Limb (tissue), 2 donors: ENCODE data around the gene CXCL12.

Experiments used
- DNase-seq, 2 donors: peaks; one replicate each; pipeline ENCODE4 v3.0.0-alpha.2; 2016; ENCODE audit errors: extremely low spot score in 2 of 2

Gene CXCL12

DNA sequence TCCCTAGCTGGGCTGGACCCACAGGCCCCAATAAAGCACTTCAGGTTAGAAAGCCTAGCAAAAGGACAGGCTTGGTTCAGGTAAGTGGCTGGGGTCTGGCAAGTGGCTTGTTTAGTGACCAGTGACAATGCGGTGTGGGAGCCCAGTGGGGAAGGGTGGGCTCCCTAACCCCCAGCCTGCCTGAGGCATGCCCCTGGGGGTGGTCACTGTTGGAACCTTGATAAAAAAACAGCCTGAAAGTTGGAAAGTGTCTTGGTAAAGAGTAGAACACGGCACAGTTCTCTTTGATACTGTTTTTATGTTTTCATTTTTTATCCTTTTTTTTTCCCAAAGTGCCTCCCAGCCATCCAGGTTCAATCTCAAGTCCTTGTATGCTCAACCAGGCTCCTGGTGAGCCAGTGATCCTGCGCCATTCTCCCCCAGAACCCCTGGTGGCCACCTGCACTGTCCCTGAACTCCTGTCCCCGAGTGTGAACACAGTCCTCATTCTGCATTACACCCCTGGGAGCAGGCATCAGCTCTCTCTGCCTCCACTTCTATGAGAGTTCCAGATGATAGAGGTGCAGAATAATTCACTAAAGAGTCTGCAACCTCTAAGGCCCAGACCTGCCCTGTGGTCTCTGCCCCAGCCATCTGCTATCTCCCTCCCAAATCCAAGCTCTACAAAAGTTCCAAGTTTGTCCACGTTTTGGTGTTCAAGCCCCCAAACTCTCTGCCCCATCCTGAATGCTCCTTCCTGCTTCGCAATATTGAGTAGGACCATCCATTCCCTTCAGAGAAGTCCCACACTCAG is 15.0 kb upstream of the CXCL12 start:
- peak in 1 of 2 donors; percentile 9 for DNase-seq

DNA sequence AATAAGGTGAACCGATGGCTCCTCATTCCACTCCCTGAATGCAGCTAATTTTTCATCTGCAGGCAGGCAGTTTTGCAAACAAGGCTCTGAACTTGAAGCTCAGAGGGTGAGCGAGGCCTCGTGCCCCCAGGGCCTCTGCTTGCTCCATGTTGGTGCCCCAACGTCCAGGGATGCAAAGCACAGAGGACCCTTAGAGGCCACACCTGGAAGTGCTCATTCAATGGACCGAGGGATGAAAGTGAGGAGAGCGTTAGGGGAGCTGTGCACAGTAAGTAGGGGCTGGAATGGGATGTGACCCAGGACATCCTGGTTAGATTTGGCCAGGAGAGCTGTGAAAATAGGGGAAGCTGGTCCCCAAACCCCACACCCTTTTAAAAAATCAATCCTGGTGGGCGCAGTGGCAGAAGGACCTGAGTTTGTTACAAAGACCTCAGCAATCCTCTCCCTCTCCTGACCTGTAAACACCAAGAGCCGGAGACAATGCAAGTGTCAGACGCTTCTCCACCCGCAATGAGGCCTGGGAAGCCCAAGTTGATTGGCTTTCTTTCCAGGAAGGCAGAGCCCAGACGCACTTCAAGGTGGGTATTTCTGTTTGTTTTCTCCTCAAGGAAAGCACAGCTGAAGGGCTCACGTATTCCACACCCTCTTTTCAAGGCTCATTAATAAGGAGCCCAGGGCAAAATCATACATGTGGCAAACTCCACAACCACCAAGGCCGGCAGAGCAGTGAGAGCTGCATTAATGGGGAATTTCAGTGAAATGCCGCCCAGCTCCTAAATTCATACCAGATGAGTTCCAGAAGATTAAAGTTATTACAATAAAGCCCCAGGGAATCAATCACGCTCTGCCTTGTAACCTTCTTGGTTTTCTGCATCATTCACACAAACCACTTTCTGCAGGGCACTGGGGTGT is 14.1 kb upstream of the CXCL12 start:
- peak in 1 of 2 donors; percentile 29 for DNase-seq

DNA sequence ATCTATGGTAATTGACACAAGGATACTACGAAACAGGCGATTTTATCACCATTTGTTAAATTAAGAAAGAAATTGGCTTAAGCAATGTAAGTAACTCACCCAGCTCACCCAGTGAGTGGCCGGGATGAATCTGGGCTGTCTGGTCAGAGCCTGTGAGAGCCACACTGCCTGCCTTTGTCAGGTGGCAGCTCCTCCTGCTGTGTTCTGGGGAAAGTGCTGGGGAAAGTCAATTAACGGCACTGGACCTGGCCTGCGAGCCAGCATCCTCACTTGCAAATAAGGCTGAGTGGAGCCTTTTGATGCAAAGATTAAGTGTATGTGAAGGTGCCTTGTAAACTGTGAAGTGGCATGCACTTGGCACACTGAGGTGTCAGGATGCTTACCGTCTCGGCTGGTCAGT is 13.4 kb upstream of the CXCL12 start:
- peak in 1 of 2 donors; percentile 15 for DNase-seq

DNA sequence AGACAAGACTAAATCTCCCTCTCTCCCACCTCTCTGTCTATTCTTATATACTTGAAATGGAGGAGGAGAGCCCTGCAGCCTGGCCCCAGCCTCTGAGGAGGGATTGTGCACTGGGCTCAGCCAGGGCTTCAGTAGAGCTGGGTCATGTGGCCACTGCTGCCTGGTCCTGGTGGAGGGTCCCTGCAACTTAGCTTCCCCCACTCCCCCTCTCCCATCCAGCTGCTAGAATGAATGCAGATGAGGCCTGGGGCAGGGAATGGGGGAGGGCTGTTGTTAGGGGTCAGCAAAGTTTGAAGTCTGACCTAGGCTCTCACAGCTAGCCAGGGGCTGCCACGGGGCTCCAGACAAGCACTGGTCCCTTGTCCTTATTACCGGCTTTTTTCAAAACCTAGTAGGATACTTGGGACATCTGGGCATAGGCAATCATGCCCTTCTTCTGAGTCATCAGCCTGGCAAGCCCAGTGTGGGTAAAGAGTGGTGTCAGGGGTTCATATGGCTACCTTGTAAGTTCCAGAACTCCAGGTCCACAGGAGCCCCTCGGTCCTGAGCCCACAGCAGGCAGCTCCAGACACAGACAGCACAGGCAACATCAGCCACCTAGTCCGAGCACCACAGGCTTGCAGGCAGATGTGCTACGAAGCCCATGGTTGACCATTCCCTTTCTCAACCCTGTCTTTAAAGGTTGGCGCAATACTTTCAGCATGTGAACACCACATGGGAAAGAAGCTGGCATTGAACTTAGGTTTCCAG is 12.8 kb upstream of the CXCL12 start:
- DNase-seq = no peak

- peak in 1 of 2 donors; percentile 37 for DNase-seq
These were observed 11.8 kb upstream of the CXCL12 start for GRCh38 chr10:44396671-44397191.

GRCh38 chr10:44395902-44396670 is 11.2 kb upstream of the CXCL12 start:
- peak in 1 of 2 donors; percentile 28 for DNase-seq

GRCh38 chr10:44395396-44395795 is 10.5 kb upstream of the CXCL12 start:
- peak in 1 of 2 donors; percentile 21 for DNase-seq

GRCh38 chr10:44394696-44395381 is 9.9 kb upstream of the CXCL12 start:
- DNase-seq = peak in 1 of 2 donors; percentile 20

DNA sequence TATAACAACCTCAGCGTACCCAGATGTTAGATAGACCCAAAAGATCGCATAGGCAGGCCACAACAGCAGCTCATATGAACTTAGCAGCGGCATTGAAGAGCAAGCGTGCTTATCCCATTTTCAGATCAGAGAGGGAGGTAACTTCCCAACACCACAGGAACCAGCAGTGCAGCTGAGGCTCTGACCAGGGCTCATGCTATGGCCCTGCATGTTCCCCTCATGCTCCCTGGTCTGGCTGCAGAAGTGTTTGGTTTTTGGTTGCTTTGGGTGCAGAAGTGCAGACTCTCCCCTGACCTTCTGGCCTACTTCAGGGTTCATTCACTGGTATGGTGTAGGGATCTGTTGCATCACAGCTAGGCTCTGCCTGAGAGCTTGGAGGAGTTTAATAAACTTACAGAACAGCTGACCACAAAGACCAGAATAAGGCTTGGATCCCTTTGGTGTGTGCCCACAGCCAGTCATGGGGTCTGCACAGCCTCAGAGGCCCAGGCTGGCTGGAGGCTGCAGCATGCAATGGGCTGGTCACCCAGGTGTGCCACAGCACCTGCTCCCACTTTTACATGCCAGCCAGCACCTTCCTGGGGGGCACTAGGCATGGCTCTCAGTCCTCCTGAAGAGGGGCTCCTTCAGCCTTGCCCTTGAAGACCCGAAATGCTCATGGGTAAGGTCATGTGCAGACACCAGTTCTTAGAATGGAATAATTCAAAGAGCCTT is 9.1 kb upstream of the CXCL12 start:
- DNase-seq = peak in 1 of 2 donors; percentile 12

- DNase-seq = peak in 1 of 2 donors; percentile 27
These were observed 8.2 kb upstream of the CXCL12 start for GRCh38 chr10:44393051-44393630.

GRCh38 chr10:44392420-44392819 is 7.5 kb upstream of the CXCL12 start:
- DNase-seq = no peak

DNA sequence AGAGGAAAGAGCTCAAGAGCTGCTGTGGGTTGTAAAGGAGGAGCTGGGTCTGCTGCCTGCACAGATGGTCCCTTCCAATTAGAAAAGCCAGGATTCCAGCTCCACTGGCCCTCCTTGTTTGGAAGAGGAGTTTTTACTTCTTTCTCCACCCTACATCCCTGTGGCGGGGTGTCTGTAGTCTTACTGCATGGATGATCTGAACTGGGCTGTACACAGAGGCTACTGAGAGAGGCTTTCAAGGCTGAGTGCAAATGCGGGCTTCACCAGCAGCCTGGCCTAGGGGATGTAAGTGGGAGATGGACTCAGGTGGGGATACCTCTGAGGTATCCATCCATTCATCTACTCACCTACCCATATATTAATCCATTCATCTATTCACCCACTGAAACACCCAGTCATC is 7.1 kb upstream of the CXCL12 start:
- no peak for DNase-seq

- peak in 1 of 2 donors; percentile 24 for DNase-seq
These were observed 5.7 kb upstream of the CXCL12 start for GRCh38 chr10:44390585-44391072.

DNA sequence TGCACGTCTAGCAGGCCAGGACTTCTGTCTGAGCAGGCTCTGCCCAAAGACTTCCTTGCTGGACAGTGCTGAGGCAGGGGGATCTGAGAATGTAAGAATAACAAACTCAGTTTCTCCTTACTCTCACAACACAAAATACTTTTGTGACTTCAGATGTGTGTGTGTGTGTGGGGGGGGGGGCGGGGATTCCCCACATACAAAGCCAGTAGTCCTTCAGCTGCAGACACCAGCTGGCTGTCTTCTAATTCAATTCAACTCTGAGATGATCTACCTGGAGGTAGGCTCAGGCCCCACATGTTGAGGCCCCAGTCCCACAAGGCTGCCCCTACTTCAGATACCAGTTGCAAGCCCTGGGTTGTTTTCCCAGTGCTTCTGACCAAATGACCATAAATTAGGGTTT is 4.7 kb upstream of the CXCL12 start:
- no peak for DNase-seq

- peak in 1 of 2 donors; percentile 34 for DNase-seq
These were observed 4.3 kb upstream of the CXCL12 start for GRCh38 chr10:44389150-44389549.

GRCh38 chr10:44388641-44389040 is 3.7 kb upstream of the CXCL12 start:
- DNase-seq = peak in 1 of 2 donors; percentile 24

DNA sequence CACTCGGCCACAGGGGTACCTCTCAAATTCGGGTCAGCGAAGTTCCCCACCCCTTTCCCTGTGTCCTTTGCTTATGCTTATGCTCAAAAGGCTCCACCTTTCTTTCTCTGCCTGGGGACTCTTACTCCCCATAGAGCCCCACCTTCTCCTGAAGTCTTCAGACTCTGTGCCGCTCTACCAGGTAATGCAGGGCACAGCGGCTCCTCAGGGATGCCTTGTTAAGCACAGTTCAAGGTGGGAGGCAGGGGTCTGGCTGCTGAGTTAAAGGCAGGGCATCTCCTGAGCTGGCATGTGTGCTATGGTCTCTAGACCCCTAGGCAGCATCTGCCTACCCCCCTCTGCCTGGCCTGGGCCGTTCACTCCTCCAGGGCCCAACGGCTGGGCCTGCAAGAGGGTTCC is 3.0 kb upstream of the CXCL12 start:
- peak in 1 of 2 donors; percentile 16 for DNase-seq

- DNase-seq = peak; percentile 80 to 85
These were observed 1.7 kb upstream of the CXCL12 start for GRCh38 chr10:44386546-44387052.
